Activated naive CD4-positive, alpha-beta T cell treated with anti-CD3 and anti-CD28 coated beads, Interleukin-2, amount 10 ng/mL, durations not matched to agents 7 days and 5 days (primary cell): ENCODE data around the gene SAPCD2.
A peak's percentile ranks its signal among the peaks of the same experiment; 100 is the strongest.

Experiments used
- CTCF ChIA-PET: fragments of 350-600 bp; sonication (Branson Sonifier 250); formaldehyde crosslinking; loops from one replicate; lab custom pipeline; 2021; ENCODE audit warnings: antibody characterized with exemption; lab: Charles Lee
- DNase-seq: peaks from one replicate; pipeline ENCODE4 v3.0.0-alpha.2; 2020
- H3K27ac Mint-ChIP-seq: one replicate; pipeline ENCODE4 v1.8.0; 2021; ENCODE audit warnings: mild to moderate bottlenecking, moderate library complexity, mixed read lengths
- H3K27me3 Mint-ChIP-seq: one replicate; pipeline ENCODE4 v1.8.0; 2021; ENCODE audit warnings: mild to moderate bottlenecking, mixed read lengths
- H3K36me3 Mint-ChIP-seq: one replicate; pipeline ENCODE4 v1.8.0; 2021; ENCODE audit warnings: mixed read lengths
- H3K4me1 Mint-ChIP-seq: one replicate; pipeline ENCODE4 v1.8.0; 2021; ENCODE audit warnings: mixed read lengths
- H3K4me3 Mint-ChIP-seq: one replicate; pipeline ENCODE4 v1.8.0; 2021; ENCODE audit warnings: mild to moderate bottlenecking, moderate library complexity, mixed read lengths
- H3K9me3 Mint-ChIP-seq: one replicate; pipeline ENCODE4 v1.8.0; 2021; ENCODE audit warnings: mixed read lengths

Gene SAPCD2

GRCh38 chr9:137048655-137049543, 21.5 kb downstream of the SAPCD2 start:
- no peaks in the 10 kb centered on the region for H3K9me3 Mint-ChIP-seq
- peaks cover 27% of the 10 kb centered on the region for H3K4me1 Mint-ChIP-seq
- H3K4me3 Mint-ChIP-seq: no peak overlapping the region
- no peak overlapping the region for H3K27ac Mint-ChIP-seq
- H3K36me3 Mint-ChIP-seq: no peaks in the 10 kb centered on the region
- peaks cover 95% of the 10 kb centered on the region for H3K27me3 Mint-ChIP-seq
- no peak for DNase-seq
- CTCF ChIA-PET: interaction anchor here (0.8 to 5.4 kb wide), 4 partner anchors 14 to 140 kb away, joined by 3 to 103 read pairs (median 7); partner anchors contain the start of genes SAPCD2 and SSNA1

- CTCF ChIA-PET: interaction anchor here (0.7 to 5.4 kb wide), 25 partner anchors 9 to 266 kb away, joined by 3 to 103 read pairs (median 4); partner anchors contain the start of genes AJM1, CYSRT1, FUT7 and GRIN1
- H3K27ac Mint-ChIP-seq: peak within 1 kb of the TSS; percentile 68
- H3K4me3 Mint-ChIP-seq: peak within 1 kb of the TSS; percentile 75
- no peaks in the 10 kb centered on the region for H3K36me3 Mint-ChIP-seq
- peaks cover 86% of the 10 kb centered on the region for H3K27me3 Mint-ChIP-seq
- peak; percentile 92 for DNase-seq
- no peaks in the 10 kb centered on the region for H3K9me3 Mint-ChIP-seq
- H3K4me1 Mint-ChIP-seq: peaks cover 35% of the 10 kb centered on the region
Measured at GRCh38 chr9:137046088-137046787, 24.1 kb downstream of the SAPCD2 start, which contains the start of gene NPDC1. Gene NPDC1 (minus strand): TSS chr9:137046177. CDS start chr9:137045989, 188 bp downstream.

GRCh38 chr9:137045294-137046087, 24.9 kb downstream of the SAPCD2 start:
- no peak overlapping the region for H3K27ac Mint-ChIP-seq
- H3K36me3 Mint-ChIP-seq: no peaks in the 10 kb centered on the region
- peaks cover 35% of the 10 kb centered on the region for H3K4me1 Mint-ChIP-seq
- DNase-seq: peak; percentile 55
- H3K9me3 Mint-ChIP-seq: no peaks in the 10 kb centered on the region
- CTCF ChIA-PET: interaction anchor here (0.9 to 5.4 kb wide), 9 partner anchors 10 to 132 kb away, joined by 3 to 103 read pairs (median 6); partner anchors contain the start of genes ABCA2 and SAPCD2
- H3K27me3 Mint-ChIP-seq: peaks cover 79% of the 10 kb centered on the region
- peak overlapping the region; percentile 75 for H3K4me3 Mint-ChIP-seq

GRCh38 chr9:137044502-137045177, 25.7 kb downstream of the SAPCD2 start:
- no peak for DNase-seq
- Mint-ChIP-seq H3K9me3 (no peaks in the 10 kb centered on the region), H3K27me3 (peaks cover 70% of the 10 kb centered on the region), H3K27ac (peak overlapping the region; percentile 68), H3K4me1 (peaks cover 32% of the 10 kb centered on the region), H3K36me3 (no peaks in the 10 kb centered on the region), H3K4me3 (peak overlapping the region; percentile 75)
- CTCF ChIA-PET: interaction anchor here (1.2 to 2.4 kb wide), 4 partner anchors 10 to 19 kb away, joined by 4 to 16 read pairs (median 9); partner anchors contain the start of gene ABCA2

- DNase-seq: no peak
- Mint-ChIP-seq H3K36me3 (no peaks in the 10 kb centered on the region), H3K27ac (no peak overlapping the region), H3K27me3 (peaks cover 64% of the 10 kb centered on the region), H3K9me3 (no peaks in the 10 kb centered on the region), H3K4me3 (peak overlapping the region; percentile 75), H3K4me1 (peaks cover 29% of the 10 kb centered on the region)
- CTCF ChIA-PET: interaction anchor here (1.2 to 2.4 kb wide), 4 partner anchors 9 to 20 kb away, joined by 4 to 16 read pairs (median 9); partner anchors contain the start of gene ABCA2
Measured at GRCh38 chr9:137044037-137044436, 26.3 kb downstream of the SAPCD2 start.

GRCh38 chr9:137042751-137043727, 27.3 kb downstream of the SAPCD2 start:
- H3K4me3 Mint-ChIP-seq: peak overlapping the region; percentile 15

GRCh38 chr9:137041124-137041523, 29.2 kb downstream of the SAPCD2 start:
- CTCF ChIA-PET: interaction anchor here (1.6 kb wide), 1 partner anchor 12 kb away, joined by 6 read pairs; no protein-coding TSS in a partner anchor
- Mint-ChIP-seq H3K27me3 (peaks cover 35% of the 10 kb centered on the region), H3K4me1 (peaks cover 23% of the 10 kb centered on the region), H3K9me3 (no peaks in the 10 kb centered on the region), H3K36me3 (peaks cover 2% of the 10 kb centered on the region), H3K4me3 (no peak overlapping the region), H3K27ac (no peak overlapping the region)
- DNase-seq: no peak

More at GRCh38 chr9:137042751-137043727, 27.3 kb downstream of the SAPCD2 start:
- DNase-seq: no peak
- peaks cover 29% of the 10 kb centered on the region for H3K4me1 Mint-ChIP-seq
- H3K27me3 Mint-ChIP-seq: peaks cover 54% of the 10 kb centered on the region
- CTCF ChIA-PET: interaction anchor here (0.6 to 2.4 kb wide), 3 partner anchors 8 to 21 kb away, joined by 3 to 16 read pairs (median 12); partner anchors contain the start of gene ABCA2
- no peak overlapping the region for H3K27ac Mint-ChIP-seq
- H3K36me3 Mint-ChIP-seq: peaks cover 2% of the 10 kb centered on the region
- no peaks in the 10 kb centered on the region for H3K9me3 Mint-ChIP-seq

GRCh38 chr9:137040568-137040967, 29.8 kb downstream of the SAPCD2 start:
- CTCF ChIA-PET: interaction anchor here (1.6 kb wide), 1 partner anchor 11 kb away, joined by 6 read pairs; no protein-coding TSS in a partner anchor
- H3K27me3 Mint-ChIP-seq: peaks cover 29% of the 10 kb centered on the region
- peaks cover 24% of the 10 kb centered on the region for H3K4me1 Mint-ChIP-seq
- H3K4me3 Mint-ChIP-seq: no peak overlapping the region
- DNase-seq: no peak
- no peak overlapping the region for H3K27ac Mint-ChIP-seq
- peaks cover 2% of the 10 kb centered on the region for H3K36me3 Mint-ChIP-seq
- no peaks in the 10 kb centered on the region for H3K9me3 Mint-ChIP-seq

GRCh38 chr9:137039611-137040366, 30.6 kb downstream of the SAPCD2 start:
- CTCF ChIA-PET: interaction anchor here (3.3 kb wide), 1 partner anchor 11 kb away, joined by 22 read pairs; the partner anchor contains the start of gene ABCA2
- H3K27ac Mint-ChIP-seq: no peak overlapping the region
- H3K9me3 Mint-ChIP-seq: no peaks in the 10 kb centered on the region
- H3K27me3 Mint-ChIP-seq: peaks cover 26% of the 10 kb centered on the region
- peaks cover 25% of the 10 kb centered on the region for H3K4me1 Mint-ChIP-seq
- DNase-seq: no peak
- no peak overlapping the region for H3K4me3 Mint-ChIP-seq
- H3K36me3 Mint-ChIP-seq: peaks cover 2% of the 10 kb centered on the region

- Mint-ChIP-seq H3K4me1 (peaks cover 22% of the 10 kb centered on the region), H3K36me3 (peaks cover 2% of the 10 kb centered on the region), H3K4me3 (no peak overlapping the region), H3K9me3 (no peaks in the 10 kb centered on the region), H3K27me3 (peaks cover 23% of the 10 kb centered on the region), H3K27ac (no peak overlapping the region)
- no peak for DNase-seq
- CTCF ChIA-PET: interaction anchor here (3.3 kb wide), 1 partner anchor 10 kb away, joined by 22 read pairs; the partner anchor contains the start of gene ABCA2
Measured at GRCh38 chr9:137038916-137039315, 31.4 kb downstream of the SAPCD2 start.

GRCh38 chr9:137037483-137037882, 32.9 kb downstream of the SAPCD2 start:
- DNase-seq: no peak
- H3K27me3 Mint-ChIP-seq: peaks cover 10% of the 10 kb centered on the region
- peaks cover 2% of the 10 kb centered on the region for H3K36me3 Mint-ChIP-seq
- H3K27ac Mint-ChIP-seq: no peak overlapping the region
- no peaks in the 10 kb centered on the region for H3K9me3 Mint-ChIP-seq
- CTCF ChIA-PET: interaction anchor here (0.9 to 3.3 kb wide), 2 partner anchors 8 to 18 kb away, joined by 3 to 22 read pairs; partner anchors contain the start of gene ABCA2
- peaks cover 29% of the 10 kb centered on the region for H3K4me1 Mint-ChIP-seq
- H3K4me3 Mint-ChIP-seq: no peak overlapping the region
